ENCODE results near the gene SPTAN1.

GRCh38 chr9:128629136-128629535, 76.7 kb downstream of the SPTAN1 start:
- TF ChIP-seq FOXA1 (IDR thresholded peaks at IDR 0.05) (no peak), FOXK2 (IDR thresholded peaks at IDR 0.05) (no peak), BHLHE40 (IDR thresholded peaks at IDR 0.05; ENCODE audit: borderline replicate concordance) (no peak), FOXM1 (IDR thresholded peaks at IDR 0.05; ENCODE audit: borderline replicate concordance) (no peak), SUZ12 (IDR thresholded peaks at IDR 0.05) (no peak), ARNT (IDR thresholded peaks at IDR 0.05) (no peak), HDGF (IDR thresholded peaks at IDR 0.05; ENCODE audit: borderline replicate concordance) (no peak), SP1 (IDR thresholded peaks at IDR 0.05) (no peak), CTBP1 (IDR thresholded peaks at IDR 0.05; ENCODE audit: borderline replicate concordance) (no peak), LEF1 (IDR thresholded peaks at IDR 0.05; ENCODE audit: borderline replicate concordance) (no peak), ELF4 (IDR thresholded peaks at IDR 0.05) (no peak), ZNF384 (IDR thresholded peaks at IDR 0.05) (no peak), TARDBP (IDR thresholded peaks at IDR 0.05) (no peak)
